ENCODE data around the gene PURB. TPM values are rescaled to one million over a fixed set of nuclear protein-coding genes. Genes with fewer than 3 reads are reported as not detected.

PURB gene
- total RNA-seq, 1 donor from 2014 or later, result 23.9 TPM

DNA sequence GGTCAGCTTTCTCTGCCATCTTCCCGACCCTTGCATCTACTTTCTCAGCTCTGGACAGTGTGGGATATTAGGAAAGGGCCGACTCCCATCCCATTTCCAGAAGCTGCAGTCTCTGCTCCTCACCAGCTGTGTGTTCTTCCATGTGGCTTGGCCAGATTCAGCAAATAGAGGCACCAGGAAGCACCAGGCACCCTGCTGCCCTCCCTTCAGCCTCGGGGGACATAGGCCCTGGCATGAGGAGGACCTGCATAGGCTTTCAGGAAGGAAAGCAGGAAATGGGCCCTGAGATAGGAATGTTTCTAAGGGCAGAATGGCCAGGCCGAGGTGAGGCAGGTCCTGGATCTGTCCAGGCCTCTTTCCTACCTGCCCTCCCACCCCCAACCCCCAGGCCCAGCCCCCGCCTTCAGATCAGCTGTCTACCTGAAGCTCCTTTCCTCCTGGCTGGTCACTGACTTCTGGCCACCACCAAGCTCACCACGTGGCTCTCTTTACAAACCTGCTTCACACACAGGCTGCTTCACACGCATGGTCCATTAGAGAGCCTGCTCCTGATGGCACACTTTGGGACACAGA lies 27.5 kb upstream of the PURB start:
- H3K4me1 ChIP-seq, result peaks cover 6% of the 10 kb centered on the region
- TF ChIP-seq, protein P1, sequence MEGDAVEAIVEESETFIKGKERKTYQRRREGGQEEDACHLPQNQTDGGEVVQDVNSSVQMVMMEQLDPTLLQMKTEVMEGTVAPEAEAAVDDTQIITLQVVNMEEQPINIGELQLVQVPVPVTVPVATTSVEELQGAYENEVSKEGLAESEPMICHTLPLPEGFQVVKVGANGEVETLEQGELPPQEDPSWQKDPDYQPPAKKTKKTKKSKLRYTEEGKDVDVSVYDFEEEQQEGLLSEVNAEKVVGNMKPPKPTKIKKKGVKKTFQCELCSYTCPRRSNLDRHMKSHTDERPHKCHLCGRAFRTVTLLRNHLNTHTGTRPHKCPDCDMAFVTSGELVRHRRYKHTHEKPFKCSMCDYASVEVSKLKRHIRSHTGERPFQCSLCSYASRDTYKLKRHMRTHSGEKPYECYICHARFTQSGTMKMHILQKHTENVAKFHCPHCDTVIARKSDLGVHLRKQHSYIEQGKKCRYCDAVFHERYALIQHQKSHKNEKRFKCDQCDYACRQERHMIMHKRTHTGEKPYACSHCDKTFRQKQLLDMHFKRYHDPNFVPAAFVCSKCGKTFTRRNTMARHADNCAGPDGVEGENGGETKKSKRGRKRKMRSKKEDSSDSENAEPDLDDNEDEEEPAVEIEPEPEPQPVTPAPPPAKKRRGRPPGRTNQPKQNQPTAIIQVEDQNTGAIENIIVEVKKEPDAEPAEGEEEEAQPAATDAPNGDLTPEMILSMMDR (IDR thresholded peaks at IDR 0.05), result no peak
- no peaks in the 10 kb centered on the region for H3K9me3 ChIP-seq
- intact Hi-C loops (cut with DNase I), result no loop called here
- no peaks in the 10 kb centered on the region for H3K36me3 ChIP-seq
- H3K27me3 ChIP-seq (ENCODE audit: low read depth), result no peaks in the 10 kb centered on the region
- DNase-seq, result no peak
- H3K27ac ChIP-seq, result no peak overlapping the region
- H3K4me3 ChIP-seq, result no peak overlapping the region
- ATAC-seq, result no peak

DNA sequence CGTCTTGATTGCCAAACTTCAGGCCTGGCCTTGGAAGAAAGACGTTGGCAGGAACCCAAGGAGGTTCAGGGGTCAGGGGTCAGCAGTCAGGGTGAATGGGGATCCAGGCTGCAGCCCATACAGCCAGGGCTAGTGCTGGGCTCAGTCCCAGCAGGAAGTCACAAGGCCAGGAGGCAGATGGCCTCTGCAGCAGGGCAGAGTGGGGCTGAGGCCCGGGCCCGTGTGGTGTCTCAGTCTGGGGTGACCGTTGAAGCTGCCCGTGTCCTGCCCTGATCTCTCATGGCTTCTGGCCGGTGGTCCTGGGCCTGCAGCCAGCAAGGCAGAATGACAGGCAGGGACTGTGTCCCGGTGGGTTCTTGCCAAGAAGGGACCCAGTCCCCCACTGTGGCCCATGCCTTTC lies 26.6 kb upstream of the PURB start:
- intact Hi-C loops (cut with DNase I), result no loop called here
- TF ChIP-seq, protein P1 (IDR thresholded peaks at IDR 0.05), result no peak
- Histone ChIP-seq H3K27ac (no peak overlapping the region), H3K36me3 (no peaks in the 10 kb centered on the region), H3K4me3 (no peak overlapping the region), H3K4me1 (peaks cover 6% of the 10 kb centered on the region), H3K27me3 (ENCODE audit: low read depth) (no peaks in the 10 kb centered on the region), H3K9me3 (no peaks in the 10 kb centered on the region)
- ATAC-seq (peak; percentile 30 to 41), DNase-seq (no peak)

DNA sequence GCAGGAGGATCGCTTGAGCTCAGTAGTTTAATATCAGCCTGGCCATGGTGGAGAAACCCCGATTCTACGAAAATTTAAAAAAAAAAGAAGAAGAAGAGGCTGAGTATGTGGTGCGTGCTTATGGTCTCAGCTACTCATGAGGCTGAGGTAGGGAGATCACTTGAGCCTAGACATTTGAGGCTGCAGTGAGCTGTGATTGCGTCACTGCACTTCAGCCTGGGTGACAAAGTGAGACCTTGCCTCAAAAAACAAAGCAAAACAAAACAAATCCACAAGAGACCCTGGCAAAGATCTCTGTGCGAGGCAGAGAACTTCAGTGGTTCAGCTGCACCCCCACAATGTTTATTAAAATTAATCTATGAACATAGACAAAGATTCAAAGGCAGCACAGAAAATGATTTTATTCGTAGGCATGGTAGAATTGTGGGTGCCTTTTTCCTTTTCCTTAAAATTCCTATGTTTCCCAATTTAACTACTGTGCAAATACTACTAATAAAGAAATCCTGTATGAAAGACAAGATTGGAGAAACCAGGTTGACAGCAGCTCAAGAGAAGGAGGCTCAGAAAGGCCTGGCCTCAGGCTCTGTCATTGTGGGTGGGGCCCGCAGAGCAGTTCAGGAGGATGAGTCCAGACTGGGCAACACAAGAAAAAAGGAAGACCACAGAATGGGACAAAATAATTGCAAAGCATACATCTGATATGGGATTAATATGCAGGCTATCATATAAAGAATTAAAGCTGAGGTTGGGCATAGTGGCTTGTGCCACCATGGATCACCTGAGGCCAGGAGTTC lies 24.5 kb upstream of the PURB start:
- Histone ChIP-seq H3K4me3 (no peak overlapping the region), H3K9me3 (no peaks in the 10 kb centered on the region), H3K36me3 (no peaks in the 10 kb centered on the region), H3K4me1 (peaks cover 6% of the 10 kb centered on the region), H3K27ac (no peak overlapping the region), H3K27me3 (ENCODE audit: low read depth) (no peaks in the 10 kb centered on the region)
- DNase-seq, result no peak
- TF ChIP-seq, protein P1 (IDR thresholded peaks at IDR 0.05), result no peak
- ATAC-seq, result no peak
- intact Hi-C loops (cut with DNase I), result no loop called here

DNA sequence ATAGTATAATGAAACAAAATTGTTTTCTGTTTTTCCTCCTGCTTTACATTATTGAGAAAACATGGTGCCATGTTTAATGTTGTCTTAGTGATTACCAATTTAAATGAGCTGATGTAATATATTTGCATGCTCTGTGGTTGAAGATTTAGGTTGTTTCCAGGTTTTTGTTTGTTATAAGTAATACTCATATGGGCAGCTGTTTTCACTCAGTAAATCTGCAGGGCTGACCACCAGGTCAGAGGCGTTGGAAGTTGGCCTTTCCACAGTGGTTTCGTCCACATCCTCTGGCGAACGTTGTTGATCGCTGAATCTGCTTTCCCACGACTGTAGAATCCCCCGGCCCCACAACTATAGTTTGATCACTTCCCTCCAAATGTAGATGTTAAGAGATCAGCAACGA lies 21.6 kb upstream of the PURB start:
- intact Hi-C loops (cut with DNase I), result no loop called here
- Histone ChIP-seq H3K27ac (no peak overlapping the region), H3K36me3 (no peaks in the 10 kb centered on the region), H3K27me3 (ENCODE audit: low read depth) (no peaks in the 10 kb centered on the region), H3K9me3 (no peaks in the 10 kb centered on the region), H3K4me3 (no peak overlapping the region), H3K4me1 (peaks cover 4% of the 10 kb centered on the region)
- no peak for ATAC-seq
- TF ChIP-seq, protein P1 (IDR thresholded peaks at IDR 0.05), result no peak
- DNase-seq, result no peak

DNA sequence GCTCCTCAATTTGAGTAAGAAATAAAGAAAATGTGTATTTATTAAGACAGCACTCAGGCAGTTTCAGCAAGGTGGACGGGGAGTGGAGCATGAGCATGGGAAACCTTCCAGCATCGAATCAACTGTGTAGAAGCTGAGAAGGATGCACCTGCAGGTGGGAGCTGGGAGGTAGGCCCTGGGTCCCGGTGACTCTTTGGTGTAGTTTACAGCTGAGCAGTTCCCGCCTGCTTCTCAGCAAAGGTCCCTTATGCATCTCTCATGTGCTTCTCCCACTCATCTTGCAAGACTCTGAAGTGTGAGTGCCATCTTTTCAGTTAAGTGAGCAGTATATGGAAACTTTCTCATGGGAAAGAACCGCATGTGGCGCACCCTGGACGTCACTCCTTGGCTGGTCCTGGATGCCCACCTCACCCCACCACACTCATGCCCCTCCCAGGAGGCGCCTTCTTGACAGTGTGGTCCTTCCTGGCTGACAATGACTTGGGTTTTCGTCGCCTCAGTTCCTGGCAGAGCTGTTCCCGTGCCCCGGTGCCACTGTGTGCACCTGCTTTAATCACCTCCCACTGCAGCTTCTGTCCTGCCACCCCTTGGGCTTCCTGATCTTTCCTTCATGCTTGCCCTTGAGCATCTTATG lies 19.8 kb upstream of the PURB start:
- H3K27me3 ChIP-seq (ENCODE audit: low read depth), result no peaks in the 10 kb centered on the region
- intact Hi-C loops (cut with DNase I), result no loop called here
- ATAC-seq (no peak), DNase-seq (no peak)
- no peaks in the 10 kb centered on the region for H3K36me3 ChIP-seq
- H3K27ac ChIP-seq, result no peak overlapping the region
- no peak overlapping the region for H3K4me3 ChIP-seq
- TF ChIP-seq, protein P1 (IDR thresholded peaks at IDR 0.05), result no peak
- H3K9me3 ChIP-seq, result no peaks in the 10 kb centered on the region
- no peaks in the 10 kb centered on the region for H3K4me1 ChIP-seq
